GM23338 (cell line): ENCODE results near the gene DNASE1L1. TPM values are rescaled to one million over a fixed set of nuclear protein-coding genes. Genes with fewer than 3 reads are reported as not detected.
A peak's percentile ranks its signal among the peaks of the same experiment; 100 is the strongest.

ENCODE experiments used
- ATAC-seq: fragments of 200-7000 bp; cut with Tn5 transposase; 3 replicates; pipeline ENCODE4 v1.9.1; 2020
- DNase-seq: peaks from one replicate; pipeline ENCODE4 v3.0.0-alpha.2; 2015; ENCODE audit warnings: low spot score
- H2AFZ ChIP-seq: fragments of 200-600 bp; sonication (generic); 2 replicates; pipeline ENCODE4 v1.8.0; 2016; ENCODE audit warnings: antibody characterized with exemption, mild to moderate bottlenecking, moderate library complexity
- H3F3A ChIP-seq: fragments of 200-600 bp; sonication (generic); replicated peaks from 2 replicates; pipeline ENCODE4 v1.8.0; 2017; ENCODE audit warnings: antibody characterized with exemption, mixed run types, low read depth
- H3K27ac ChIP-seq: fragments of 200-600 bp; sonication (generic); 2 replicates; pipeline ENCODE4 v1.6.1; 2016; ENCODE audit warnings: low read depth
- H3K27me3 ChIP-seq: fragments of 200-600 bp; sonication (generic); 2 replicates; pipeline ENCODE4 v1.8.0; 2016; ENCODE audit warnings: mild to moderate bottlenecking, mixed run types, moderate library complexity; ENCODE audit not compliant: insufficient read depth
- H3K36me3 ChIP-seq: fragments of 200-600 bp; sonication (generic); 2 replicates; pipeline ENCODE4 v1.8.0; 2016; ENCODE audit warnings: mild to moderate bottlenecking; ENCODE audit not compliant: insufficient read depth
- H3K4me1 ChIP-seq: fragments of 200-600 bp; sonication (generic); 2 replicates; pipeline ENCODE4 v1.8.0; 2016; ENCODE audit warnings: mild to moderate bottlenecking, moderate library complexity; ENCODE audit not compliant: insufficient read depth
- H3K4me2 ChIP-seq: fragments of 200-600 bp; sonication (generic); 2 replicates; pipeline ENCODE4 v1.7.1; 2017; ENCODE audit warnings: mixed run types
- H3K4me3 ChIP-seq: fragments of 200-600 bp; sonication (generic); 2 replicates; pipeline ENCODE4 v1.6.1; 2016; ENCODE audit warnings: mixed run types
- H3K79me2 ChIP-seq: fragments of 200-600 bp; sonication (generic); replicated peaks from 2 replicates; pipeline ENCODE4 v1.8.0; 2017; ENCODE audit warnings: mild to moderate bottlenecking; ENCODE audit not compliant: insufficient read depth
- H3K9me2 ChIP-seq: fragments of 200-600 bp; sonication (generic); 2 replicates; pipeline ENCODE4 v1.8.0; 2017; ENCODE audit not compliant: insufficient read depth
- H4K20me1 ChIP-seq: fragments of 200-600 bp; sonication (generic); replicated peaks from 2 replicates; pipeline ENCODE4 v1.8.0; 2017; ENCODE audit warnings: mild to moderate bottlenecking; ENCODE audit not compliant: insufficient read depth
- H3K27ac Mint-ChIP-seq: 2 replicates; pipeline ENCODE4 v1.8.0; 2020; ENCODE audit warnings: inconsistent platforms, mild to moderate bottlenecking, moderate library complexity, mixed read lengths
- H3K27me3 Mint-ChIP-seq: 3 replicates; pipeline ENCODE4 v1.8.0; 2022; ENCODE audit warnings: low read depth, mild to moderate bottlenecking, moderate library complexity, mixed read lengths, inconsistent platforms; ENCODE audit not compliant: insufficient read depth, poor library complexity
- H3K36me3 Mint-ChIP-seq: 3 replicates; pipeline ENCODE4 v1.8.0; 2021; ENCODE audit warnings: low read depth, mild to moderate bottlenecking, inconsistent platforms, moderate library complexity, mixed read lengths
- H3K4me1 Mint-ChIP-seq: 3 replicates; pipeline ENCODE4 v1.8.0; 2020; ENCODE audit warnings: mild to moderate bottlenecking, inconsistent platforms, mixed read lengths
- H3K4me3 Mint-ChIP-seq: 3 replicates; pipeline ENCODE4 v1.8.0; 2021; ENCODE audit warnings: moderate library complexity, mild to moderate bottlenecking, inconsistent platforms, mixed read lengths
- H3K9me3 Mint-ChIP-seq: 3 replicates; pipeline ENCODE4 v1.8.0; 2020; ENCODE audit warnings: moderate library complexity, mild to moderate bottlenecking, inconsistent platforms, mixed read lengths
- CREB1 ChIP-seq: fragments of 250-450 bp; sonication (Bioruptor Pico); IDR thresholded peaks from 2 replicates; pipeline ENCODE4 v1.5.0; 2020; ENCODE audit warnings: low read depth, mild to moderate bottlenecking, moderate library complexity
- EZH2 ChIP-seq: fragments of 200-600 bp; sonication (generic); IDR thresholded peaks from one replicate; pipeline ENCODE4 v1.8.0; 2017; ENCODE audit warnings: antibody characterized with exemption, mild to moderate bottlenecking, low read depth; ENCODE audit not compliant: unreplicated experiment
- EZH2phosphoT487 ChIP-seq: fragments of 200-600 bp; sonication (generic); IDR thresholded peaks from one replicate; pipeline ENCODE4 v1.8.1; 2018; ENCODE audit warnings: antibody characterized with exemption; ENCODE audit not compliant: unreplicated experiment
- JUNB ChIP-seq: IDR thresholded peaks from one replicate; pipeline ENCODE4 v1.6.1; 2016; ENCODE audit warnings: antibody characterized with exemption; ENCODE audit not compliant: unreplicated experiment
- NANOG ChIP-seq: IDR thresholded peaks from 2 replicates; pipeline ENCODE4 v1.6.1; 2016; ENCODE audit warnings: antibody characterized with exemption, borderline replicate concordance
- POLR2AphosphoS5 ChIP-seq: IDR thresholded peaks from 2 replicates; pipeline ENCODE4 v1.6.1; 2016; ENCODE audit warnings: antibody characterized with exemption, low read depth
- STAT1 ChIP-seq: IDR thresholded peaks from one replicate; pipeline ENCODE4 v1.6.1; 2016; ENCODE audit warnings: antibody characterized with exemption; ENCODE audit not compliant: unreplicated experiment
- ZNF114 ChIP-seq: fragments of 250-450 bp; sonication (Bioruptor Pico); IDR thresholded peaks from 2 replicates; pipeline ENCODE4 v1.5.0; 2020; ENCODE audit warnings: mild to moderate bottlenecking, moderate library complexity
- ZNF331 ChIP-seq: fragments of 250-450 bp; sonication (Bioruptor Pico); IDR thresholded peaks from 2 replicates; pipeline ENCODE4 v1.5.0; 2020; ENCODE audit warnings: low read depth, mild to moderate bottlenecking, moderate library complexity
- polyA plus RNA-seq: library from polyadenylated mRNA; unstranded; fragments of >200 nt; fragmentation: Nextera tagmentation; extraction: Ambion mirVana; gene quantifications from 2 replicates; pipeline ENCODE4 v1.2.1, GENCODE V29; 2016
- total RNA-seq: library from RNA; depleted of rRNA; stranded (reverse); fragments of >200 nt; shearing (Covaris generic); gene quantifications from 2 replicates; pipeline ENCODE4 v1.2.3, GENCODE V29; 2014
- TF ChIP-seq, protein P1 (sequence below), 2 experiments: fragments of 200-600 bp in 1 of 2; sonication (generic) in 1 of 2; conservative IDR thresholded peaks; 2 replicates each; pipeline versions ENCODE4 v1.5.1 to v1.6.1; 2016 to 2017; ENCODE audit warnings: antibody characterized with exemption in 2 of 2, low read depth in 2 of 2, mild to moderate bottlenecking in 2 of 2, moderate library complexity in 1 of 2
- TF ChIP-seq, protein P2 (sequence below): IDR thresholded peaks from one replicate; pipeline ENCODE4 v1.6.1; 2018; ENCODE audit warnings: antibody characterized with exemption; ENCODE audit not compliant: unreplicated experiment
- TF ChIP-seq, protein P3 (sequence below): fragments of 250-450 bp; sonication (Bioruptor Pico); IDR thresholded peaks from 2 replicates; pipeline ENCODE4 v1.5.0; 2020; ENCODE audit warnings: mild to moderate bottlenecking, moderate library complexity
- TF ChIP-seq, protein P4 (sequence below): IDR thresholded peaks from 2 replicates; pipeline ENCODE4 v1.6.1; 2016; ENCODE audit warnings: antibody characterized with exemption

The DNASE1L1 gene
- total and polyA plus RNA-seq, 2 experiments from 2014 or later, result 3.3 to 16.1 TPM

DNA sequence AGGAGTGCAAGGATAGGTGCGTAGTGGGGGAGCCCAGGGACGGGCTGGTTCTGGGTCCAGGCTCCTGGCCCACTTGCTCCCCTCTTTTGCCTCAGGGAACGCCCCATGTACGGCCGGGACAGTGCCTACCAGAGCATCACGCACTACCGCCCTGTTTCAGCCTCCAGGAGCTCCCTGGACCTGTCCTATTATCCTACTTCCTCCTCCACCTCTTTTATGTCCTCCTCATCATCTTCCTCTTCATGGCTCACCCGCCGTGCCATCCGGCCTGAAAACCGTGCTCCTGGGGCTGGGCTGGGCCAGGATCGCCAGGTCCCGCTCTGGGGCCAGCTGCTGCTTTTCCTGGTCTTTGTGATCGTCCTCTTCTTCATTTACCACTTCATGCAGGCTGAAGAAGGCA is 28.3 kb downstream of the DNASE1L1 start:
- Mint-ChIP-seq H3K4me3 (peak overlapping the region; percentile 87), H3K27ac (peak overlapping the region; percentile 97), H3K9me3 (no peaks in the 10 kb centered on the region), H3K27me3 (peaks cover 12% of the 10 kb centered on the region), H3K36me3 (peaks cover 20% of the 10 kb centered on the region), H3K4me1 (peaks cover 18% of the 10 kb centered on the region)
- H3F3A ChIP-seq, result no peaks in the 10 kb centered on the region
- TF ChIP-seq POLR2AphosphoS5 (no peak), NANOG (no peak), CREB1 (no peak), ZNF114 (no peak), EZH2phosphoT487 (no peak), ZNF331 (CRISPR knock-in tag) (no peak), STAT1 (no peak), EZH2 (no peak), JUNB (no peak)
- TF ChIP-seq, protein P1, sequence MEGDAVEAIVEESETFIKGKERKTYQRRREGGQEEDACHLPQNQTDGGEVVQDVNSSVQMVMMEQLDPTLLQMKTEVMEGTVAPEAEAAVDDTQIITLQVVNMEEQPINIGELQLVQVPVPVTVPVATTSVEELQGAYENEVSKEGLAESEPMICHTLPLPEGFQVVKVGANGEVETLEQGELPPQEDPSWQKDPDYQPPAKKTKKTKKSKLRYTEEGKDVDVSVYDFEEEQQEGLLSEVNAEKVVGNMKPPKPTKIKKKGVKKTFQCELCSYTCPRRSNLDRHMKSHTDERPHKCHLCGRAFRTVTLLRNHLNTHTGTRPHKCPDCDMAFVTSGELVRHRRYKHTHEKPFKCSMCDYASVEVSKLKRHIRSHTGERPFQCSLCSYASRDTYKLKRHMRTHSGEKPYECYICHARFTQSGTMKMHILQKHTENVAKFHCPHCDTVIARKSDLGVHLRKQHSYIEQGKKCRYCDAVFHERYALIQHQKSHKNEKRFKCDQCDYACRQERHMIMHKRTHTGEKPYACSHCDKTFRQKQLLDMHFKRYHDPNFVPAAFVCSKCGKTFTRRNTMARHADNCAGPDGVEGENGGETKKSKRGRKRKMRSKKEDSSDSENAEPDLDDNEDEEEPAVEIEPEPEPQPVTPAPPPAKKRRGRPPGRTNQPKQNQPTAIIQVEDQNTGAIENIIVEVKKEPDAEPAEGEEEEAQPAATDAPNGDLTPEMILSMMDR (conservative IDR thresholded peaks at IDR 0.05; ENCODE audit: low read depth in 2 of 2), result no peak
- TF ChIP-seq, protein P2, sequence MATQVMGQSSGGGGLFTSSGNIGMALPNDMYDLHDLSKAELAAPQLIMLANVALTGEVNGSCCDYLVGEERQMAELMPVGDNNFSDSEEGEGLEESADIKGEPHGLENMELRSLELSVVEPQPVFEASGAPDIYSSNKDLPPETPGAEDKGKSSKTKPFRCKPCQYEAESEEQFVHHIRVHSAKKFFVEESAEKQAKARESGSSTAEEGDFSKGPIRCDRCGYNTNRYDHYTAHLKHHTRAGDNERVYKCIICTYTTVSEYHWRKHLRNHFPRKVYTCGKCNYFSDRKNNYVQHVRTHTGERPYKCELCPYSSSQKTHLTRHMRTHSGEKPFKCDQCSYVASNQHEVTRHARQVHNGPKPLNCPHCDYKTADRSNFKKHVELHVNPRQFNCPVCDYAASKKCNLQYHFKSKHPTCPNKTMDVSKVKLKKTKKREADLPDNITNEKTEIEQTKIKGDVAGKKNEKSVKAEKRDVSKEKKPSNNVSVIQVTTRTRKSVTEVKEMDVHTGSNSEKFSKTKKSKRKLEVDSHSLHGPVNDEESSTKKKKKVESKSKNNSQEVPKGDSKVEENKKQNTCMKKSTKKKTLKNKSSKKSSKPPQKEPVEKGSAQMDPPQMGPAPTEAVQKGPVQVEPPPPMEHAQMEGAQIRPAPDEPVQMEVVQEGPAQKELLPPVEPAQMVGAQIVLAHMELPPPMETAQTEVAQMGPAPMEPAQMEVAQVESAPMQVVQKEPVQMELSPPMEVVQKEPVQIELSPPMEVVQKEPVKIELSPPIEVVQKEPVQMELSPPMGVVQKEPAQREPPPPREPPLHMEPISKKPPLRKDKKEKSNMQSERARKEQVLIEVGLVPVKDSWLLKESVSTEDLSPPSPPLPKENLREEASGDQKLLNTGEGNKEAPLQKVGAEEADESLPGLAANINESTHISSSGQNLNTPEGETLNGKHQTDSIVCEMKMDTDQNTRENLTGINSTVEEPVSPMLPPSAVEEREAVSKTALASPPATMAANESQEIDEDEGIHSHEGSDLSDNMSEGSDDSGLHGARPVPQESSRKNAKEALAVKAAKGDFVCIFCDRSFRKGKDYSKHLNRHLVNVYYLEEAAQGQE, result no peak
- TF ChIP-seq, protein P3, sequence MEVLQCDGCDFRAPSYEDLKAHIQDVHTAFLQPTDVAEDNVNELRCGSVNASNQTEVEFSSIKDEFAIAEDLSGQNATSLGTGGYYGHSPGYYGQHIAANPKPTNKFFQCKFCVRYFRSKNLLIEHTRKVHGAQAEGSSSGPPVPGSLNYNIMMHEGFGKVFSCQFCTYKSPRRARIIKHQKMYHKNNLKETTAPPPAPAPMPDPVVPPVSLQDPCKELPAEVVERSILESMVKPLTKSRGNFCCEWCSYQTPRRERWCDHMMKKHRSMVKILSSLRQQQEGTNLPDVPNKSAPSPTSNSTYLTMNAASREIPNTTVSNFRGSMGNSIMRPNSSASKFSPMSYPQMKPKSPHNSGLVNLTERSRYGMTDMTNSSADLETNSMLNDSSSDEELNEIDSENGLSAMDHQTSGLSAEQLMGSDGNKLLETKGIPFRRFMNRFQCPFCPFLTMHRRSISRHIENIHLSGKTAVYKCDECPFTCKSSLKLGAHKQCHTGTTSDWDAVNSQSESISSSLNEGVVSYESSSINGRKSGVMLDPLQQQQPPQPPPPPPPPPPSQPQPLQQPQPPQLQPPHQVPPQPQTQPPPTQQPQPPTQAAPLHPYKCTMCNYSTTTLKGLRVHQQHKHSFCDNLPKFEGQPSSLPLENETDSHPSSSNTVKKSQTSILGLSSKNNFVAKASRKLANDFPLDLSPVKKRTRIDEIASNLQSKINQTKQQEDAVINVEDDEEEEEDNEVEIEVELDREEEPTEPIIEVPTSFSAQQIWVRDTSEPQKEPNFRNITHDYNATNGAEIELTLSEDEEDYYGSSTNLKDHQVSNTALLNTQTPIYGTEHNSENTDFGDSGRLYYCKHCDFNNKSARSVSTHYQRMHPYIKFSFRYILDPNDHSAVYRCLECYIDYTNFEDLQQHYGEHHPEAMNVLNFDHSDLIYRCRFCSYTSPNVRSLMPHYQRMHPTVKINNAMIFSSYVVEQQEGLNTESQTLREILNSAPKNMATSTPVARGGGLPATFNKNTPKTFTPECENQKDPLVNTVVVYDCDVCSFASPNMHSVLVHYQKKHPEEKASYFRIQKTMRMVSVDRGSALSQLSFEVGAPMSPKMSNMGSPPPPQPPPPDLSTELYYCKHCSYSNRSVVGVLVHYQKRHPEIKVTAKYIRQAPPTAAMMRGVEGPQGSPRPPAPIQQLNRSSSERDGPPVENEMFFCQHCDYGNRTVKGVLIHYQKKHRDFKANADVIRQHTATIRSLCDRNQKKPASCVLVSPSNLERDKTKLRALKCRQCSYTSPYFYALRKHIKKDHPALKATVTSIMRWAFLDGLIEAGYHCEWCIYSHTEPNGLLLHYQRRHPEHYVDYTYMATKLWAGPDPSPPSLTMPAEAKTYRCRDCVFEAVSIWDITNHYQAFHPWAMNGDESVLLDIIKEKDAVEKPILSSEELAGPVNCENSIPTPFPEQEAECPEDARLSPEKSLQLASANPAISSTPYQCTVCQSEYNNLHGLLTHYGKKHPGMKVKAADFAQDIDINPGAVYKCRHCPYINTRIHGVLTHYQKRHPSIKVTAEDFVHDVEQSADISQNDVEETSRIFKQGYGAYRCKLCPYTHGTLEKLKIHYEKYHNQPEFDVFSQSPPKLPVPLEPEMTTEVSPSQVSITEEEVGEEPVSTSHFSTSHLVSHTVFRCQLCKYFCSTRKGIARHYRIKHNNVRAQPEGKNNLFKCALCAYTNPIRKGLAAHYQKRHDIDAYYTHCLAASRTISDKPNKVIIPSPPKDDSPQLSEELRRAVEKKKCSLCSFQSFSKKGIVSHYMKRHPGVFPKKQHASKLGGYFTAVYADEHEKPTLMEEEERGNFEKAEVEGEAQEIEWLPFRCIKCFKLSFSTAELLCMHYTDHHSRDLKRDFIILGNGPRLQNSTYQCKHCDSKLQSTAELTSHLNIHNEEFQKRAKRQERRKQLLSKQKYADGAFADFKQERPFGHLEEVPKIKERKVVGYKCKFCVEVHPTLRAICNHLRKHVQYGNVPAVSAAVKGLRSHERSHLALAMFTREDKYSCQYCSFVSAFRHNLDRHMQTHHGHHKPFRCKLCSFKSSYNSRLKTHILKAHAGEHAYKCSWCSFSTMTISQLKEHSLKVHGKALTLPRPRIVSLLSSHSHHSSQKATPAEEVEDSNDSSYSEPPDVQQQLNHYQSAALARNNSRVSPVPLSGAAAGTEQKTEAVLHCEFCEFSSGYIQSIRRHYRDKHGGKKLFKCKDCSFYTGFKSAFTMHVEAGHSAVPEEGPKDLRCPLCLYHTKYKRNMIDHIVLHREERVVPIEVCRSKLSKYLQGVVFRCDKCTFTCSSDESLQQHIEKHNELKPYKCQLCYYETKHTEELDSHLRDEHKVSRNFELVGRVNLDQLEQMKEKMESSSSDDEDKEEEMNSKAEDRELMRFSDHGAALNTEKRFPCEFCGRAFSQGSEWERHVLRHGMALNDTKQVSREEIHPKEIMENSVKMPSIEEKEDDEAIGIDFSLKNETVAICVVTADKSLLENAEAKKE (CRISPR knock-in tag), result no peak
- TF ChIP-seq, protein P4, sequence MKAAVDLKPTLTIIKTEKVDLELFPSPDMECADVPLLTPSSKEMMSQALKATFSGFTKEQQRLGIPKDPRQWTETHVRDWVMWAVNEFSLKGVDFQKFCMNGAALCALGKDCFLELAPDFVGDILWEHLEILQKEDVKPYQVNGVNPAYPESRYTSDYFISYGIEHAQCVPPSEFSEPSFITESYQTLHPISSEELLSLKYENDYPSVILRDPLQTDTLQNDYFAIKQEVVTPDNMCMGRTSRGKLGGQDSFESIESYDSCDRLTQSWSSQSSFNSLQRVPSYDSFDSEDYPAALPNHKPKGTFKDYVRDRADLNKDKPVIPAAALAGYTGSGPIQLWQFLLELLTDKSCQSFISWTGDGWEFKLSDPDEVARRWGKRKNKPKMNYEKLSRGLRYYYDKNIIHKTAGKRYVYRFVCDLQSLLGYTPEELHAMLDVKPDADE, result no peak
- peak overlapping the region; percentile 80; the same call in 1 of the 2 replicates for H3K4me2 ChIP-seq
- peaks cover 4% of the 10 kb centered on the region; the same call in 1 of the 2 replicates for H3K4me1 ChIP-seq
- no peak for DNase-seq
- H4K20me1 ChIP-seq, result no peaks in the 10 kb centered on the region
- H3K36me3 ChIP-seq, result no peaks in the 10 kb centered on the region
- H3K9me2 ChIP-seq, result no peaks in the 10 kb centered on the region
- H2AFZ ChIP-seq, result no peak overlapping the region
- H3K79me2 ChIP-seq, result peaks cover 11% of the 10 kb centered on the region
- peak overlapping the region; percentile 75 for H3K4me3 ChIP-seq
- H3K27me3 ChIP-seq, result no peaks in the 10 kb centered on the region
- no peak for ATAC-seq
- peak overlapping the region; percentile 97 for H3K27ac ChIP-seq
